GM12864 (cell line): Measurements from ENCODE around the gene SIRPB2.
"Not testable (repeated sequence)": the region's sequence is repeated elsewhere in the genome, so short reads cannot be mapped to it uniquely, and the experiment has no call there.

ENCODE experiments used
- DNase-seq: peaks from one replicate; pipeline ENCODE4 v3.0.0-alpha.2; 2011; ENCODE audit warnings: low read depth
- H3K4me3 ChIP-seq: 2 replicates; pipeline ENCODE4 v1.5.1; 2011; ENCODE audit warnings: mild to moderate bottlenecking, low read depth, low read length, control low read depth
- TF ChIP-seq, protein P1 (sequence below): IDR thresholded peaks from 2 replicates; pipeline ENCODE4 v1.5.1; 2011; ENCODE audit warnings: low read depth, mild to moderate bottlenecking, moderate library complexity, low read length, control low read depth, inconsistent platforms; ENCODE audit errors: missing control alignments

Gene SIRPB2

DNA sequence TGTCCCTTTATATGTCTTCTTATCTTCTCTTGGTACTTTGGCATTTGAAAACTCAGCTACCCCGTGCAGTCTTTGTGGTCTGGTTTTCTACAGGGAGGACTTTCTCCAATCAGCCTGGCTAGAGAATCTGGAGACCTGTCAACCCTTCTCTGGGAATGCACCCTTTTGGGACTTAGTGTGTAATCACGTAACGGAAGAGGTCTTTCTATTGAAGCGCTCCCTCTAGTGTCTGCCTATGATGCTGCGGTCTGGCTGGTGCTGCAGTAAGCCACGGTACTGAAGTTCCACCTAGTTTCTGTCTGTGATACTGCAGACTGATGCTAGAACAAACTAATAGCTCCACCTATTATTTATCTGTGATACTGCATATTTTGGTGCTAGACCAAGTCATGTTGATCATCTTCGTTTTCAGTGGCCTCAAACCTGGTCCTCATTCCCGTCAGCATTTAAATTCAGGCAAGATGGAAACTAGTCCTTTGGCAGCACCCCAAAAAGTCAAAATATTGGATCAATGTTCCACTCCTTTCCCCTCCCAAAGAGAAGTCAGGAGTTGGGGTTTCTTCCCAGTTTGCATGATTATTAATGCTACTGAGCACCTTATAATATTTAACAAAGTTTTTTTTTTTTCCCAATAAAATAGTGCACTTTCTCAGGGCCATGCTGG is 12.5 kb upstream of the SIRPB2 start:
- TF ChIP-seq, protein P1, sequence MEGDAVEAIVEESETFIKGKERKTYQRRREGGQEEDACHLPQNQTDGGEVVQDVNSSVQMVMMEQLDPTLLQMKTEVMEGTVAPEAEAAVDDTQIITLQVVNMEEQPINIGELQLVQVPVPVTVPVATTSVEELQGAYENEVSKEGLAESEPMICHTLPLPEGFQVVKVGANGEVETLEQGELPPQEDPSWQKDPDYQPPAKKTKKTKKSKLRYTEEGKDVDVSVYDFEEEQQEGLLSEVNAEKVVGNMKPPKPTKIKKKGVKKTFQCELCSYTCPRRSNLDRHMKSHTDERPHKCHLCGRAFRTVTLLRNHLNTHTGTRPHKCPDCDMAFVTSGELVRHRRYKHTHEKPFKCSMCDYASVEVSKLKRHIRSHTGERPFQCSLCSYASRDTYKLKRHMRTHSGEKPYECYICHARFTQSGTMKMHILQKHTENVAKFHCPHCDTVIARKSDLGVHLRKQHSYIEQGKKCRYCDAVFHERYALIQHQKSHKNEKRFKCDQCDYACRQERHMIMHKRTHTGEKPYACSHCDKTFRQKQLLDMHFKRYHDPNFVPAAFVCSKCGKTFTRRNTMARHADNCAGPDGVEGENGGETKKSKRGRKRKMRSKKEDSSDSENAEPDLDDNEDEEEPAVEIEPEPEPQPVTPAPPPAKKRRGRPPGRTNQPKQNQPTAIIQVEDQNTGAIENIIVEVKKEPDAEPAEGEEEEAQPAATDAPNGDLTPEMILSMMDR = peak; percentile 98
- H3K4me3 ChIP-seq = no peak overlapping the region
- DNase-seq = peak; percentile 71

DNA sequence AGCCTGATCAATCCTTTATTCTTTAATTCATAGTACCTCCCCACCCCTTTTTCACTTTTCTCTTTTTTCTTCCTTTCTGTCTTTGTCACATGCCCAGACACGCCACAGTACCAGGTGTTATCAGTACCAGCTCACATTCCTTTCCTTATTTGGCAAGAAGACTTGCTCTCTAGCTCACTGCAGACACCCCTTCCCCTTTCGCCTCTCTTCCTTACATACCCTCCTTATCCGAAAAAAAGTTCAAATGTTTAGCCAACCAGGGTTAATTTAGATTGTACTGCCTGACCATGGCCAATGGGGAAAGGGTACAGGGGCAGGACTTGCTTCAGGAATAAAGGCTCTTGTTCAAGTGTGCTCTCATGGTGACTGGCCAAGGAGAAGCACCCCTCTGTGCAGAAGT is 9.3 kb upstream of the SIRPB2 start:
- DNase-seq = no peak
- TF ChIP-seq, protein P1 = no peak
- no peak overlapping the region for H3K4me3 ChIP-seq

DNA sequence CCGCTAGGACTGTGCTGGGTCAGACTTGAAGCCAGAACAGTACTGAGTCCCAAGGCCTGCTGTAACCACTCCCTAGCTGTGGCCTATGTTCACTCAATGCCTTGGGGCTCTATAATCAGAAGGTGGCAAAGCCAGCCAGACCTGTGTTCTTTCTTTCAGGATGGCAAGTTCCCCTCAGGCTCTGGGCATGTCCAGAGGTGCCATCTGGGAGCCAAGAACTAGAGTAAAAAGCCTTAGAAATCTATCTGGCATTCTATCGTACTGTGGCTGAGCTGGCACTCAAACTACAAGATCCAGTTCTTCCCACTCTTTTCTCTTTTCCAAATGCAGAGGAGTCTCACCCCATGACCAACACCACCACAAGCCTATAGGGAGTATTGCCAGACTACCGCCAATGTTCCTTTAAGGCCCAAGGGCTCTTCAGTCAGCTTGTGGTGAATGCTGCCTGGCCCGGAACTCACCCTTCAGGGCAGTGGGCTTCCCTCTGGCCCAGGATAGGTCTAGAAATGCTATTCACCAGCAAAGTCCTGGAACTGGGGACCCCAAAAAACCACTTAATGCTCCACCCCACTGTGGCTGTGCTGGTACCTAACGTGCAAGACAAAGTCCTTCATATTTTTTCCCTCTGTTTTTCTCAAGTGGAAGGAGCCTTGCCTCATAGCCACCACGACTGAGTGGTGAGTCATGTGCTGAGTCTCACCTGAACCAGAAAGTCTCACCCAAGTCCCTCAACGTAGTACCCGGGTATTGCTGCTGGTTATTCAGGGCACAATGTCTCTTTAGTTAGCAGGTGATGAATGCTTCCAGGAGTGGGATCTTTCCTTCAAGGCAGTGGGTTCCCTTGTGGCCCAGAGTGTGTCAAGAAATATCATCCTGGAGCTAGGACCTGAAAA is 8.6 kb upstream of the SIRPB2 start:
- no peak for DNase-seq
- H3K4me3 ChIP-seq = no peak overlapping the region
- TF ChIP-seq, protein P1 = no peak

DNA sequence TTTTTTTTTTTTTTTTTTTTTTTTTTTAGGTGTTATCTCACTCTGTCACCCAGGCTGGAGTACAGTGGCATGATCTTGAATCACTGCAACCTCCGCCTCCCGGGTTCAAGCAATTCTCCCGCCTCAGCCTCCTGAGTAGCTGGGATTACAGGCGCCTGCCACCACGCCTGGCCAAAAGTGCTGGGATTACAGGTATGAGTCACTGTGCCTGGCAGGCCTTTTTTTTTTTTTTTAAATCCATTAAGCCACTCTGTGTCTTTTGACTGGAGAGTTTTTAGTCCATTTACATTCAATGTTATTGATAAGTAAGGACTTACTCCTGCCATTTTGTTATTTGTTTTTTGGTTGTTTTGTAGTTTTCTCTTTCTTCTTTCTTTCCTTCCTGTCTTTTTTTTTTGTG is 6.2 kb upstream of the SIRPB2 start:
- H3K4me3 ChIP-seq, DNase-seq: not testable (repeated sequence)

- no peak overlapping the region for H3K4me3 ChIP-seq
- TF ChIP-seq, protein P1 = no peak
- no peak for DNase-seq
These were observed 5.7 kb upstream of the SIRPB2 start for GRCh38 chr20:1496930-1497329.

- H3K4me3 ChIP-seq = no peak overlapping the region
- DNase-seq = no peak
- TF ChIP-seq, protein P1 = no peak
These were observed 3.2 kb upstream of the SIRPB2 start for GRCh38 chr20:1494436-1494835.

GRCh38 chr20:1493536-1493935 is 2.3 kb upstream of the SIRPB2 start:
- TF ChIP-seq, protein P1 = no peak
- no peak overlapping the region for H3K4me3 ChIP-seq
- no peak for DNase-seq
